ENCODE data around the gene FAM124A. TPM values are rescaled to one million over a fixed set of nuclear protein-coding genes. Genes with fewer than 3 reads are reported as not detected.

The FAM124A gene
- total and polyA plus RNA-seq, 2 experiments from 2014 or later, result 37.7 to 109 TPM

- no peaks in the 10 kb centered on the region for H3K27me3 ChIP-seq (ENCODE audit: insufficient read depth)
- peak overlapping the region; percentile 94 for H3K27ac ChIP-seq (ENCODE audit: low read depth)
- Mint-ChIP-seq H3K9me3 (no peaks in the 10 kb centered on the region; the same call in 2 of the 3 replicates), H3K27ac (peak overlapping the region; percentile 93), H3K4me3 (peak overlapping the region; percentile 49), H3K36me3 (ENCODE audit: low read depth) (peaks cover 32% of the 10 kb centered on the region), H3K4me1 (peaks cover 75% of the 10 kb centered on the region), H3K27me3 (ENCODE audit: insufficient read depth, low read depth, poor library complexity) (peaks cover 6% of the 10 kb centered on the region)
- peak overlapping the region; percentile 36 for H3K4me3 ChIP-seq
- TF ChIP-seq, protein P1, sequence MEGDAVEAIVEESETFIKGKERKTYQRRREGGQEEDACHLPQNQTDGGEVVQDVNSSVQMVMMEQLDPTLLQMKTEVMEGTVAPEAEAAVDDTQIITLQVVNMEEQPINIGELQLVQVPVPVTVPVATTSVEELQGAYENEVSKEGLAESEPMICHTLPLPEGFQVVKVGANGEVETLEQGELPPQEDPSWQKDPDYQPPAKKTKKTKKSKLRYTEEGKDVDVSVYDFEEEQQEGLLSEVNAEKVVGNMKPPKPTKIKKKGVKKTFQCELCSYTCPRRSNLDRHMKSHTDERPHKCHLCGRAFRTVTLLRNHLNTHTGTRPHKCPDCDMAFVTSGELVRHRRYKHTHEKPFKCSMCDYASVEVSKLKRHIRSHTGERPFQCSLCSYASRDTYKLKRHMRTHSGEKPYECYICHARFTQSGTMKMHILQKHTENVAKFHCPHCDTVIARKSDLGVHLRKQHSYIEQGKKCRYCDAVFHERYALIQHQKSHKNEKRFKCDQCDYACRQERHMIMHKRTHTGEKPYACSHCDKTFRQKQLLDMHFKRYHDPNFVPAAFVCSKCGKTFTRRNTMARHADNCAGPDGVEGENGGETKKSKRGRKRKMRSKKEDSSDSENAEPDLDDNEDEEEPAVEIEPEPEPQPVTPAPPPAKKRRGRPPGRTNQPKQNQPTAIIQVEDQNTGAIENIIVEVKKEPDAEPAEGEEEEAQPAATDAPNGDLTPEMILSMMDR (conservative IDR thresholded peaks at IDR 0.05; ENCODE audit: low read depth in 2 of 2), result no peak
- TF ChIP-seq ETS1 (IDR thresholded peaks at IDR 0.05), result no peak
- TF ChIP-seq ZNF462 (CRISPR knock-in tag; IDR thresholded peaks at IDR 0.05), result no peak
- TF ChIP-seq JUNB (IDR thresholded peaks at IDR 0.05; ENCODE audit: unreplicated experiment), result no peak
- peak; percentile 1; the same call in 1 of the 2 replicates for TF ChIP-seq CREB1 (CRISPR knock-in tag; IDR thresholded peaks at IDR 0.05; ENCODE audit: low read depth)
- peak; percentile 81 for TF ChIP-seq POLR2AphosphoS5 (IDR thresholded peaks at IDR 0.05; ENCODE audit: low read depth)
- H3K36me3 ChIP-seq (ENCODE audit: insufficient read depth), result peaks cover 8% of the 10 kb centered on the region
- peak overlapping the region; percentile 56 for H3K4me2 ChIP-seq
- ATAC-seq (peak; percentile 49), DNase-seq (ENCODE audit: low spot score) (peak; percentile 71)
- peaks cover 16% of the 10 kb centered on the region for H3F3A ChIP-seq (replicated peaks; ENCODE audit: low read depth)
- no peak overlapping the region for H2AFZ ChIP-seq
- H3K79me2 ChIP-seq (replicated peaks; ENCODE audit: insufficient read depth), result peaks cover 59% of the 10 kb centered on the region
- no peaks in the 10 kb centered on the region for H3K9me2 ChIP-seq (ENCODE audit: insufficient read depth)
- peaks cover 78% of the 10 kb centered on the region for H3K4me1 ChIP-seq (ENCODE audit: insufficient read depth)
- H4K20me1 ChIP-seq (replicated peaks; ENCODE audit: insufficient read depth), result peaks cover 8% of the 10 kb centered on the region; the same call in 1 of the 2 replicates
Observed at GRCh38 chr13:51244637-51245405, 22.6 kb downstream of the FAM124A start.
